SU-DHL-6 (cell line): ENCODE measurements around the gene CELSR1.

Experiments
- CTCF ChIP-seq: fragments of 200-600 bp; sonication (generic); IDR thresholded peaks from one replicate; pipeline ENCODE4 v1.5.1; 2017; ENCODE audit warnings: antibody characterized with exemption, mild to moderate bottlenecking, low read length, moderate library complexity; ENCODE audit not compliant: insufficient read depth, poor library complexity, severe bottlenecking
- EZH2phosphoT487 ChIP-seq: fragments of 200-600 bp; sonication (generic), shearing (Covaris generic); conservative IDR thresholded peaks from 2 replicates; pipeline ENCODE4 v1.6.1; 2018; ENCODE audit warnings: mild to moderate bottlenecking, antibody characterized with exemption, low read length, moderate library complexity, mixed read lengths

- TF ChIP-seq CTCF (no peak), EZH2phosphoT487 (no peak)
Observed at GRCh38 chr22:46413725-46414379, 123.6 kb downstream of the CELSR1 start.
